Brain pericyte (primary cell): Measurements from ENCODE around the gene TMEM176A.

Source experiments
- DNase-seq: peaks from one replicate; pipeline ENCODE4 v3.0.0-alpha.2; 2012; ENCODE audit warnings: low read depth, low spot score

Gene TMEM176A

GRCh38 chr7:150849204-150849775 lies 48.7 kb downstream of the TMEM176A start:
- no peak for DNase-seq

- DNase-seq: no peak
These were observed 49.7 kb downstream of the TMEM176A start for GRCh38 chr7:150850273-150850672.

- DNase-seq: no peak
These were observed 51.2 kb downstream of the TMEM176A start for GRCh38 chr7:150851492-150852370.

GRCh38 chr7:150852371-150852905 lies 51.9 kb downstream of the TMEM176A start, which contains the start of gene AOC1:
Gene AOC1, plus strand, starts transcription at chr7:150852517. Its CDS starts 3,954 bp downstream, at chr7:150856471.
- no peak for DNase-seq

GRCh38 chr7:150854066-150855000 lies 53.8 kb downstream of the TMEM176A start:
- DNase-seq: no peak
